ENCODE results near the gene RUBCNL.

Gene RUBCNL

GRCh38 chr13:46314587-46314986 is 72.5 kb downstream of the RUBCNL start:
- Histone ChIP-seq H3K27me3 (ENCODE audit: control insufficient read depth, low read length) (no peaks in the 10 kb centered on the region), H3K27ac (ENCODE audit: low read depth, low read length) (no peak overlapping the region), H3F3A (ENCODE audit: control insufficient read depth, insufficient read depth) (no peaks in the 10 kb centered on the region), H3K9me3 (ENCODE audit: control insufficient read depth, insufficient read depth, low read length) (no peaks in the 10 kb centered on the region; the same call in 1 of the 2 replicates), H3K4me2 (ENCODE audit: low read length) (no peak overlapping the region), H4K20me1 (ENCODE audit: control insufficient read depth, insufficient read depth, low read depth, low read length) (no peaks in the 10 kb centered on the region), H3K36me3 (ENCODE audit: control insufficient read depth, low read length) (no peaks in the 10 kb centered on the region), H3K9me2 (replicated peaks; ENCODE audit: control insufficient read depth, low read length) (no peaks in the 10 kb centered on the region), H3K4me3 (ENCODE audit: low read length) (no peak overlapping the region), H3K4me1 (ENCODE audit: control insufficient read depth, low read length) (0 out of 2 replicates have a peak, but pooled peaks cover 3% of the 10 kb centered on the region), H3K79me2 (ENCODE audit: control insufficient read depth, low read length) (no peaks in the 10 kb centered on the region)
- no peak for TF ChIP-seq EZH2phosphoT487 (IDR thresholded peaks at IDR 0.05; ENCODE audit: borderline replicate concordance, low read length)
- TF ChIP-seq CTCF (IDR thresholded peaks at IDR 0.05; ENCODE audit: low read depth, low read length, poor library complexity, severe bottlenecking), result no peak

- no peaks in the 10 kb centered on the region; the same call in 1 of the 2 replicates for H3K9me3 ChIP-seq (ENCODE audit: control insufficient read depth, insufficient read depth, low read length)
These were observed 73.4 kb downstream of the RUBCNL start for GRCh38 chr13:46313432-46314257.

GRCh38 chr13:46313024-46313423 is 74.0 kb downstream of the RUBCNL start:
- Histone ChIP-seq H3F3A (ENCODE audit: control insufficient read depth, insufficient read depth) (no peaks in the 10 kb centered on the region), H3K27ac (ENCODE audit: low read depth, low read length) (no peak overlapping the region), H3K4me3 (ENCODE audit: low read length) (no peak overlapping the region), H3K36me3 (ENCODE audit: control insufficient read depth, low read length) (no peaks in the 10 kb centered on the region), H3K9me3 (ENCODE audit: control insufficient read depth, insufficient read depth, low read length) (no peaks in the 10 kb centered on the region; the same call in 1 of the 2 replicates), H3K79me2 (ENCODE audit: control insufficient read depth, low read length) (no peaks in the 10 kb centered on the region), H3K4me2 (ENCODE audit: low read length) (no peak overlapping the region), H3K9me2 (replicated peaks; ENCODE audit: control insufficient read depth, low read length) (no peaks in the 10 kb centered on the region), H3K27me3 (ENCODE audit: control insufficient read depth, low read length) (no peaks in the 10 kb centered on the region), H4K20me1 (ENCODE audit: control insufficient read depth, insufficient read depth, low read depth, low read length) (no peaks in the 10 kb centered on the region), H3K4me1 (ENCODE audit: control insufficient read depth, low read length) (no peaks in the 10 kb centered on the region)
- no peak for TF ChIP-seq CTCF (IDR thresholded peaks at IDR 0.05; ENCODE audit: low read depth, low read length, poor library complexity, severe bottlenecking)
- no peak for TF ChIP-seq EZH2phosphoT487 (IDR thresholded peaks at IDR 0.05; ENCODE audit: borderline replicate concordance, low read length)

More at GRCh38 chr13:46313432-46314257, 73.4 kb downstream of the RUBCNL start:
- Histone ChIP-seq H4K20me1 (ENCODE audit: control insufficient read depth, insufficient read depth, low read depth, low read length) (no peaks in the 10 kb centered on the region), H3K4me2 (ENCODE audit: low read length) (no peak overlapping the region), H3F3A (ENCODE audit: control insufficient read depth, insufficient read depth) (no peaks in the 10 kb centered on the region), H3K4me1 (ENCODE audit: control insufficient read depth, low read length) (no peaks in the 10 kb centered on the region), H3K79me2 (ENCODE audit: control insufficient read depth, low read length) (no peaks in the 10 kb centered on the region), H3K4me3 (ENCODE audit: low read length) (no peak overlapping the region), H3K36me3 (ENCODE audit: control insufficient read depth, low read length) (no peaks in the 10 kb centered on the region), H3K27ac (ENCODE audit: low read depth, low read length) (no peak overlapping the region), H3K9me2 (replicated peaks; ENCODE audit: control insufficient read depth, low read length) (no peaks in the 10 kb centered on the region), H3K27me3 (ENCODE audit: control insufficient read depth, low read length) (no peaks in the 10 kb centered on the region)
- no peak for TF ChIP-seq EZH2phosphoT487 (IDR thresholded peaks at IDR 0.05; ENCODE audit: borderline replicate concordance, low read length)
- no peak for TF ChIP-seq CTCF (IDR thresholded peaks at IDR 0.05; ENCODE audit: low read depth, low read length, poor library complexity, severe bottlenecking)
